Fibroblast of skin of scalp (primary cell): Measurements from ENCODE around the gene DAGLA.

Experiments
- DNase-seq: peaks from one replicate; pipeline ENCODE4 v3.0.0-alpha.2; 2013

Gene DAGLA

DNA sequence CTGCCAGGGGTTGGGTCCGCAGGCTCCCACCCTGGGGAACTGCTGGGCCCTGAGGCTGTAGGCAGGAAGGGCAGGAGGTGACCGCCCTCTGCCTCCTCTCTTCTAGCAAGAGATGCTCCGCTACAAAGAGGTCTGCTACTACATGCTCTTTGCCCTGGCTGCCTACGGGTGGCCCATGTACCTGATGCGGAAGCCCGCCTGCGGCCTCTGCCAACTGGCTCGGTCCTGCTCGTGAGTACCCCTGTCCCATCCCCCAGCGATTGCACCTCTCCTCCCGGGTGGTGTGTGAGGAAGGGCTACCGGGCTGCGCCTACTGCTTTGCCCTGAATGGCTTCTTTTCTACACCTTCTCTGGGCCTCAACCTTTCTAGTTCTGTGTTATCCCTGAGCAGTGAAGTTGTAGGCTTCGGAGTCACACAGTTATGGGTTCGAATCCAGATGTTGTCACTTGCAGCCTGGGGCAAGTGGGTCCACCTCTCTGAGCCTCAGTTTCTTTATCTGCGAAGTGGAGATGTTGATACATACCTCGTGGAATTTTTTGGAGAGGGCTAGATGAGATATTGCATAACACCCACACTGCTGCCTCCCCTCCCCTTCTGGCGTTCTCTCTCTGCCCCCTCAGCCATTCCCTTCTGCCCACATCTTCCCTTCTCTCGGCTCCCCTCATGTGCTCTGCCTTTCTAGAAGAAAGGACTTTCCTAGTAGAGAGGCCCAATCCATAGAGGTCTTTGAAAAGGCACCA, 51.2 kb downstream of the DAGLA start:
- no peak for DNase-seq

DNA sequence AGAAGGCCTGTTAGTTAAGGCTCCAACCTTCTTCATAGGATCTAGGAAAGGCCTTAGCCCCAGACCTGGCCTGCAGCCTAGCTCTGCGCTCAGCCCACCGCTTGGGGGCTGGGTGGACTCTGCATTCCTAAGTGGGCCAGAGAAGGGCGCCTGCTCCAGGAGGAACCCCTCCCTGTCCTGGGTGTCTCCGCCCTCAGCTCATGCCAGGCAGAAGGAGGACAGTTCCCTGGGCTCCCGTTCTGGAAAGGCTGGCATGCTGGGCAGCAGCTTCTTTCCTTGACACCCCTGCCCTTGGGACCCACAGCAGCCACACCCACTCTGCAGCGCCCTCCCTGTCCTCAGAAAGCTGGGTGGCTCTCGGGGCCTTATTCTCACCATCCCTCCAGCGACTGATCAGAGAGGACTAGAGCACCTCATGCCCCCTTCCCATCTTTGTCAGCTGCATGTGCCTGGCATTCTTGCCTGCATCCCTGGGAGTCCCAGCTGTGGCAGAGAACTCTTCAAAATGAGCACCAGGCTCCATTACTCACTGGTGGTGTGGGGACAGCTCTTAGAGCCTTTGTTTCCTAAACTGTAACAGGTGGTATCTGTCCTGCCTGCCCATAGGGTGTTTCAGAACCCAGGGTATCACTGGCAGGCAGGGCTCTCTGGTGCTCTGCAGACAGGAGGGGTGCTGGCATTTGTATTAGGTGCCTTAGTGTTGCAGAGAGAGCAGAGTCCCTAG, 51.9 kb downstream of the DAGLA start:
- DNase-seq, result no peak

DNA sequence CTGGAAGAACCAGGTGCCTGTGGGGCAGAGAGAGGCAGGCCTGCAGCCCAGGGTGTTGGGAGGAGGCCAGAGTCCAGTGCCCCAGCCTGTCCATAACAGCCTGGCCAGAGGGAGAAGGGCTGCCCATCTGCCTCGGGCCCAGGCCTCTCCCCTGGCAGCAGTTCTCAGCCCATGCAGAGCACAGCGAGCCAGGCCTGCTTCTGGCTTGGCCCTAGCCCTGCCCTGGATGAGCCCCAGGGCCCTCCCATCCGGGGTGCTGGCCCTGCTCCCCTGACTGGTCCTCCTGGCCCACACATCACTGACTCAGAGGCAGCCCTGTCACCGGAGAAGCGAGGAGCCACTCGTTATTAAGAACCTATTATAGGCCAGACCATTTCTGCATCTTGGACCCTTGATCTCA, 52.5 kb downstream of the DAGLA start:
- no peak for DNase-seq

DNA sequence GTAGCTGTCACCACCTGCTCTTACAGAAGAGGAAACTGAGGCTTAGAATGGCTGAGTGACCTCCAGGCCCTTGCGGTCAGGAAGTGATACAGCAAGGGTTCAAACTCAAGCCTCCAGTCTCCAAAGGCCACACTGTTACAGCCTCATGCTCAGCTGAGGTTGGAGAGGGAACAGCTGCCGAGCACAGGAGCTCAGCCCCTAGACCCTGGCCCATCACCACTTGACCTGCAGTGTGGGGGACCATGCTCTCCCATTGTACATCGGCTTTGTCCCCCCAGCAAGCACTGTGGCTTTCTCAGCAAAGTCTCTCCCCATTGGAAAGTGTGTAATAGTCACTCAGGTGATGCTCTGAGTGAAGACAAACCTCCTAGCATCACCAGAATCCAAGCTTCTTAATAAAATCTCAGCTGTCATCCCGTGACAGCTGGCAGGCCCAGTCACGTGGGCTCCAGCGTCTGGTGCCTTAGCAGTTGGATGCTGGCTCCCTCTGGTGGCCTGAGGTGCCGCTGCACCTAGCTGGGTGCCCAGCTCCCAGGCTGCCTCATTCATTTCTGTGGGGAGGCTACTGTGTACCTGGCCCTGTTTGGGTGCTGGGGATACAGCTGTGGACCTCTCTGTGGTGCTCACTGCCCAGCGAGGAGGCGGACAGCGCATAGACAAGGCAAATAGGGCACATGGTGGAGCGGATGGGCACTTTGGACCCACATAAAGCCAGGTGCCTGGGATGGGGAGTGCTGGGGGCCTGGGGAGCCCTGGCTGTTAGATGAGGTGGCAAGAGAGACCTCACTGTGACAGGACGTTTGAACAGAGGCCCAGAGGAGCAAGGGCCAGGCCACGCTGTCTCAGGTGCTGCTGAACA, 53.2 kb downstream of the DAGLA start:
- DNase-seq, result peak; percentile 77

DNA sequence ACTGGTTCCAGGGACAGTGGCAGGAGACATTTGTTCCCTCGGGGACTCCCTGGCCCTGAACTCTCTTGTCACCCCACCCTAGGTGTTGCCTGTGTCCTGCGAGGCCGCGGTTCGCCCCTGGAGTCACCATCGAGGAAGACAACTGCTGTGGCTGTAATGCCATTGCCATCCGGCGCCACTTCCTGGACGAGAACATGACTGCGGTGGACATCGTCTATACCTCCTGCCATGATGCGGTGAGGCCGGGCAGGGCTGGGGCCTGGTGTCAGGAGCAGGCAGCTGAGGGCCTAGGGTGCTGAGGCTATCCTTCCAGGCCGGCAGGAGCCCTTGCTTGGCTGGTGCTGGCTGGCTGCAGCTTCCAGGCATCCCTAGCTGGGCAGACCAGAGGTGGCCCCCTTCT, 54.6 kb downstream of the DAGLA start:
- DNase-seq, result no peak

DNA sequence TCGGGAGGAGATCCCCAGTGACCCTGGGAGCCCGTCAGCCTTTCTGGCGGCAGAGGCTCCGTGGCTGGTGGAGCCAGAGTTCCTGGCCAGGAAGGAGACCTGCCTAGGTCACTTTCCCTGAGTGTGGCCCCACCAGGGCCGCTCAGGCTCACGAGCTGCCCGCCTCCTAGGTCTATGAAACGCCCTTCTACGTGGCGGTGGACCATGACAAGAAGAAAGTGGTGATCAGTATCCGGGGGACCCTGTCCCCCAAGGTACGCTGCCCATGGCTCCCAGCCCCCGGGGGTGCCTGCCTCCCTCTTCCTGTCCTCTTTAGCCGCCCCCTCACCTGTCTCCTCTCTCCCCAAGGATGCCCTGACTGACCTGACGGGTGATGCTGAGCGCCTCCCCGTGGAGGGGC, 55.2 kb downstream of the DAGLA start:
- DNase-seq, result no peak

DNA sequence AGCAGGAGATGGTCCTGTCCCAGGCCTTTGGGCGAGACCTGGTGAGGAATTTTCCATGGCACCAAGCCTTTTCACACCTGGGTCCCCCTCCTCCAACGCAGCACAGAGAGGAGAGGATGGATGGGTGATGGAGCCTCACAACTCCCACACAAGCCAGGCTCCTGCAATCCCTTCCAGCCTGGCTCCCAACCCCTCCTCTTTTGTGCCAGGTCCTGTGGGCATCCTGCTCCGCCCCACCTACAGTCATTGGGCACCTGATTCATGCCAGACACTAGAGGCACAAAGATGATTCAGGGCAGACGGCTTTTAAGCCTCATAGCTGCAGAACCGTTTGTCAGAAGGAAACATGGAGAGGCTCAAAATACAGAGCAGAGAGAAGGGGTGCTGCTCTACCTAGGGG, 56.1 kb downstream of the DAGLA start:
- DNase-seq, result no peak

DNA sequence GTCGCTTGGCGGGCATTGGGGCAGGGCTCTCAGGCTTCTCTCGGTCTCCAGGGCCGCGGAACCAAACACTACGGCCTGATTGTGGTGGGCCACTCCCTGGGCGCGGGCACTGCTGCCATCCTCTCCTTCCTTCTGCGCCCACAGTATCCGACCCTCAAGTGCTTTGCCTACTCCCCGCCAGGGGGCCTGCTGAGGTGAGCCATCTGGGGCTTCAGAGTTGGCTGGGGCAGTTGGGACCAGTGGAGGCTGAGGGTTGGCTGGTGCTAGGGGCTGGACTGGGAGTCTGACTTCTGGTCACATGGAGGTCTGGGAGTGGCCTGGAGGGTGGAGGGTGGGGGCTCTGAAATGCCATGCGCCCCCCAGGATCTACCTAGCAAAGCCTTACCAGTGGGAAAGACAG, 56.9 kb downstream of the DAGLA start:
- DNase-seq, result no peak

DNA sequence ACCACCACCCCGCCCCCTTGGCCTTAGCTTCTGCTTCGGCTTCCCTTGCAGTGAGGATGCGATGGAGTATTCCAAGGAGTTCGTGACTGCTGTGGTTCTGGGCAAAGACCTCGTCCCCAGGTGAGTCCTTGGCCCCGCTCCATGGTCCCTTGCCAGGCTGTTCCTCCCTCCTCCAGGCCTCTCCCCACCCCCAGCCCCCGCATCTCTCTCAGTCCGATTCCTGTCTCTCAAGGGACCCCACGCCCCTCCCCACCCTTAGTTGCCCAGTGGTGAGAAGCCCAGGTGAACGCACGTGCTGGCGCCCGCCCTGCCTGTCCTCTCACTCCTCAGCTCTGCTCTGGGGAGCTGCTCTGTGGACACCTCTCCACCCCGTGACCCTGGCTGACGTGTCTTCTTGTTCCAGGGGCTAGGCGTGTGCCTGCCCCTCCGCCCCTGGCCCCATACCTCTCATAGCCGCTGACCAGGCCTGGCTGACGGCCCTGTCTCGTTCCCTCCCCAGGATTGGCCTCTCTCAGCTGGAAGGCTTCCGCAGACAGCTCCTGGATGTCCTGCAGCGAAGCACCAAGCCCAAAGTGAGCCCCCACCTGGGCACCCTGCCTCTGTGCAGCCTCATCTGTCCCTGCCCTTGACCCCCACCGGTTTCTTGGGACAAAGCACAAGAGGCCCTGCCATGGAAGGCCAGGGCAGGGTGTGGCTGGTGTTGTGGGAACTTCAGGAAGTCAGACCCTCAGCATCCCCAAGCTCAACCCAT, 57.6 kb downstream of the DAGLA start:
- DNase-seq, result no peak

DNA sequence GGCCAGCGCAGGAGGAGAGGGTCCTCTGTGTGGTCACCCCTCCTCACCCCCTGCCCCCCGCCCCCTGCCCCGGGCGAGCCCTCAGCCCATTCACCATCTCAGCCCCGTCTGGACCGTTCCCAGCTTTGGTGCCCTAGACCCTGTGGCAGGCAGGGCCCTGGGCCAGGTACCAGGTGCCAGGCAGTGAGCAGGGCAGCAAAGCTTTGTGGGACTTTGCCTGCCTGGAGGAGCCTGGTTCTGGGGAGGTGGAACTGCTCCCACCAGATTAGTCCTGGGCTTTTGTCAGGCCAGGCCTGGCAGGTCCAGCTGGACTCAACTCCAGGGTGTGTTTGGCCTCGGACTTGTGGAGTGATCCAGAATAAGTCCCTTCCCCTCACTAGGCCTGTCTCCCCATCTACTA, 58.6 kb downstream of the DAGLA start:
- no peak for DNase-seq

DNA sequence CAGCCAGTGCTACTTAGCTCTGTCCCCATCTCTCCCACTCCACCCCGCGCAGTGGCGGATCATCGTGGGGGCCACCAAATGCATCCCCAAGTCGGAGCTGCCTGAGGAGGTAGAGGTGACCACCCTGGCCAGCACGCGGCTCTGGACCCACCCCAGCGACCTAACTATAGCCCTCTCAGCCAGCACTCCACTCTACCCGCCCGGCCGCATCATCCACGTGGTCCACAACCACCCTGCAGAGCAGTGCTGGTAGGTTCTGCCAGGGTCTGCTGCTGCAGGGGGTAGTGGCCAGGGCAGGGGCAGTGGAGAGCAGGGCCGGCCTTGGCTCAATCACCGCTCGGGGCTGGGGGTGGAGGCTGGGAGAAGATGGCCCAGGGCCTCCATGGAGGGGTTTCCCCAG, 59.2 kb downstream of the DAGLA start:
- DNase-seq, result no peak

DNA sequence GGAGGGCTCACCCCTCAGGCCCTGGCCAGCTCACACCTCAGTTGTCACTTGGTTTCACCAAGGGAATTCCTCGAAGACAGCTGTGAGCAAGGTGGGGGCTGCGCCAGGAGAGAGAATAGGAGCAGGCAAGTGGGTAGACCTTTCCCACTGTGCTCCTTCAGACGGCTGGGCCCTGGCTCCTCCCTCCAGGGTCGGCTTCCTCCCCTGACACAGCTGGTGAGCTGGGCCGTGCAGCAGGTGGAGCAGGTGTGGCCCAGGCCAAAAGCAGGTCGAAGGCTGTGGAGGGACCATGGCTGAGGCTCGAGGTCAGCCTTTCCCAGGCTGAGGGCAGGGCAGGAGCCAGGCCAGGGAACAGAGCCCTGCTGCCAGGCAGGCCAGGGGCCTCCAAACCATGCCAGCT, 59.8 kb downstream of the DAGLA start:
- DNase-seq, result no peak

DNA sequence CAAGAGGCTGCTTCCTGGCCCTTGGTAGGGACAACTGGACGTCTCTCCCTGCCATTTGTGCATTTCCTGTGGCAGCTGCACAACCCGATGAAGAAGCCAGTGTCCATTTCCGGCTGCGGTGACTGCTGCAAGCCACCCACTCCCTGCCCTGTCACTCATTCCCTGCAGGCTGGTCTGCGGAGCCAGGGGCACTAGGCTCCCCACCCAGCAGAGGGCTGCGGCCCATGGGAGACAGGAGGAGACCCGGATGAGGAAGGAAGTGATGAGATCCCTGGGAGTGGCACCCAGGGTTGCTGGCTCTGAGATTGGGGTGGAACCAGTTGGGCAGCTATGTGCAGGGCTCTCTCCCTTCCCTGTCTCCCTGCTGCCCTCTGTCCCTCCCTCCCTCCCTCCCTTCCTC, 62.2 kb downstream of the DAGLA start:
- DNase-seq, result no peak

DNA sequence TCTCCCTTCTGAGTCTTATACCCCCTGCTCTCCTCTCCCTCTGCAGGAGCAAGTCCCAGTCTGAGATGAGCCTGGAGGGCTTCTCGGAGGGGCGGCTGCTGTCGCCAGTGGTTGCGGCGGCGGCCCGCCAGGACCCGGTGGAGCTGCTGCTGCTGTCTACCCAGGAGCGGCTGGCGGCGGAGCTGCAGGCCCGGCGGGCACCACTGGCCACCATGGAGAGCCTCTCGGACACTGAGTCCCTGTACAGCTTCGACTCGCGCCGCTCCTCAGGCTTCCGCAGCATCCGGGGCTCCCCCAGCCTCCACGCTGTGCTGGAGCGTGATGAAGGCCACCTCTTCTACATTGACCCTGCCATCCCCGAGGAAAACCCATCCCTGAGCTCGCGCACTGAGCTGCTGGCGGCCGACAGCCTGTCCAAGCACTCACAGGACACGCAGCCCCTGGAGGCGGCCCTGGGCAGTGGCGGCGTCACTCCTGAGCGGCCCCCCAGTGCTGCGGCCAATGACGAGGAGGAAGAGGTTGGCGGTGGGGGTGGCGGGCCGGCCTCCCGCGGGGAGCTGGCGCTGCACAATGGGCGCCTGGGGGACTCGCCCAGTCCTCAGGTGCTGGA, 63.4 kb downstream of the DAGLA start:
- no peak for DNase-seq

DNA sequence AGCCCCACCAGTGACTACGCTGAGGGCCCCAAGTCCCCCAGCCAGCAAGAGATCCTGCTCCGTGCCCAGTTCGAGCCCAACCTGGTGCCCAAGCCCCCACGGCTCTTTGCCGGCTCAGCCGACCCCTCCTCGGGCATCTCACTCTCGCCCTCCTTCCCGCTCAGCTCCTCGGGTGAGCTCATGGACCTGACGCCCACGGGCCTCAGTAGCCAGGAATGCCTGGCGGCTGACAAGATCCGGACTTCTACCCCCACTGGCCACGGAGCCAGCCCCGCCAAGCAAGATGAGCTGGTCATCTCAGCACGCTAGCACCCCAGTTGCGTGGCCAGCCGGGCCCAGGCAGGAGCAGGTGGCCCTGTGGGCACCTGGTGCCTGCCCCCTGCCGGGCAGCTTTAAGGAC, 64.0 kb downstream of the DAGLA start:
- no peak for DNase-seq

DNA sequence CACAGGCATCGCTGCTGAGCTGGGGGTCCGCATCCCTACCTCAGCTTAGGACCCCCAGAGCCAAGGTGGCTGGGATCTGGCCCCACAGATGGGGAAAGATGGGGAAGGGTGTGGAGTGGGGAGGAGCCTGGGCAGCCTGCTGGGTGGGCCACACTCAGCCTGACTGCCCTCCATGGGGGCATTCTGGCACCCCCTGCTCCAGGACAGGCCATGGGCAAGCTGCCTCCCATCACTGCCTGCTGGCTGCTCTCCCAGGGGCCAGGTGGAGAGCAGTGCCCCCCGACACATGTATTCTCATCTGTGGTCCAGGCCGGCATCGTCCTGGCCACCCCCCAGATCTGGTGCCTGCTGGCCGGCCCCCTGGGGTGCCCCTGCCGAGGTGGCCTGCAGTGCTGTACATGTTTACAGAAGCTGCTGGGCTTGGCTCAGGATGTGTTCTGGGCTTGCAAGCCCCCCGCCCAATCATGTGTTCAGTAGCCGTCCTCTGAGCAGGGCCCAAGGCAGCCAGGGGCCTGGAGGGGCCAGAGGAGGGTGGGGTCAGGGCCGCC, 64.5 kb downstream of the DAGLA start:
- no peak for DNase-seq

DNA sequence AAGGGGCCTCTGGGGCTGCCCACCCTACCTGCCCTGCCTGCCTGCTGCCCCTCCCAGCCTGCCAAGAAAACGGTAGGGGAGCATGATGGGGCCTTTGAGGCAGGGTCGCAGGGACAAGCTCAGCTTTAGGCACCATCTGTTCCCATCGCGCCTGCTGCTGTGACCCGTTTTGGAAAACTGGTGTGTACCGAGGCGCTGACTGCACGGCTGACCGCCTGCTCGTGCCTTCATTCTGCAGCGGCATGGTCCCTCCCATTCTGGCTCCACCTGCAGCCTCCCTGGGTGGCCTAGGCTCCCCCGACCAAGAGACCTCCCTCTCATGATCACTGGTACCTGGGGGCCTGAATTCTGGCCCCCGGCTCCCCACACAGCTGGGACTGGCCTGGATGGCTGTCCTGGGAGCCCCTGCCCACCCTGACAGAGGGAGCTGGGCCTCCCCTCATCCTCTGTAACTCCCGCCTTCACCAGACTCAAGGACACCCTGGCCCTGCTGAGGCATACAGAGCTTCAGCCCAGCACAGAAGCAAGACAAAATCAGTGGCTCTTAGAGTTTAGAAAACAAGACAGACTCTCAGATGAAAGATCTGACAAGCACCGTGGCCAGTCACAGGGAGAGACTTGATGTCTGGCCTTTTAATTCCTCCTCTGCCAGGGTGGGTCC, 65.7 kb downstream of the DAGLA start:
- no peak for DNase-seq

DNA sequence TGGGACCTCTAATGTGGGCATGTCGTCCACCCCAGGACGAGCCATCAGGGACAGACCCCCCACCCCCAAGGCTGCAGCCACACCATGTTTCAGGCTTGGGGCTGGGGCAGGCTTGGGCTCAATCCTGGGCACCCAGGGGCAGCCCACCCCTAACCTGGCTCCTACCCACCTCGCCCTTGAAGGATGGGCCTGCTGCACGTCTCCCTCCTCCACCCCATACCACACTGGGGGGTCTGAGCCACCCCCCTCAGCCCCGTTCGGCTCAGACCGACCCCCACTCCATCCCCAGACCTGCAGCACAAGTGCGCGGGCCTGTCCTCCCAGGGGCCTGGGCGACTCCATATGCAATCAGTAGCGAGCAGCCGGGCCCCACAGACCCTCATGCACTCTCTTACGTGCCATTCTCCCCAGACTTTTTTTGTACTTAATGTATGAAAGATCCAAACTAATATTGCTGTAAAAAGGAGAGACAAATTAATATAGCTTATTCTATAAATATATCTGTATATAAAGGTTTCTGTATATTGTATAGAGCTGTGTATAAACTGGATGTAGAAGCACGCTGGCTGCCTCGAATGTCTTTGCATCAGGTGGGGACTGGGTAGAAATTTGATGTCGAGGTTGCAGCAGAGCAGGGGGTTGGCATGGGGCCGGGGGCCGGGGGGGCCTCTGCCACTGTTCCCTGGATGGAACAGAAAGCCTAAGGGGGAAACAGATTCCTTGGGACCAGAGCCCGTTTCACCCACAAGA, 66.4 kb downstream of the DAGLA start:
- DNase-seq, result no peak

DNA sequence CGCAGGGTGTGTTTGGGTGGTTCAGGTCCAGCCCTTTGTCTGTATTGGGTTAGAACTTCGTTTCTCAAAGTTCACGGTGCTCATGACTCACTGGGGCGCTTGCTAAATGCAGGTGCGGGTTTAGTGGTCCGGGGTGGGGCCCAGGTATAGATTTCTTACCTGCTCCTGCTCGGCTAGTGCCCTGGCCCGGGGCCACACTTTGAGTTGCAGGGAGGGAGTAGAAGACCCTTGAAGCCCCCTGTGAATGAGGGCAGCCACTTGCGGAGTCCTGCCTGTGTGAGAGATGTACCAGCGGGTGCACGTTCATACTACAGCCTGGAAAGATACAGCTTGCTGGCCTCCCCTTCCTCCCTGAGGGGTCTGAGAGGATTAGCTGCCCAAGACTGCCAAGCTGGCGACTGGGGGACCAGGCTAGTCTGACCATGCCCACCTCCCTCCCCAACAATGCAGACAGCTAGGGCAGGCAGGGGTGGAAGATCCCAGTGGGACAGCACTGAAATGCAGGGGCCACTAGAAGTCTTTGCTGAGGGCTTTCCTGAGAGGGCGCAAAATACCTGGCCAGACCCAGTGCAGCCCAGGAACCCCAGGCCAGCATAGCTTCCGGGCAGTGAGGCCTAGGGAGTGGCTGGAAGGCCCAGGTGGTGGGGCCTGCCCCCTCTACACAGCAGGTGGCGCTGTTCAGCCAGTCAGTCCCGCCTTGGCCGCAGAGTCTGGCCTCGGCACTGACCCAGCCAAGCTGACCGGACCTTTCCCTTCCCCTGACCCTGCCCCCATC, 67.2 kb downstream of the DAGLA start:
- DNase-seq, result peak; percentile 40

DNA sequence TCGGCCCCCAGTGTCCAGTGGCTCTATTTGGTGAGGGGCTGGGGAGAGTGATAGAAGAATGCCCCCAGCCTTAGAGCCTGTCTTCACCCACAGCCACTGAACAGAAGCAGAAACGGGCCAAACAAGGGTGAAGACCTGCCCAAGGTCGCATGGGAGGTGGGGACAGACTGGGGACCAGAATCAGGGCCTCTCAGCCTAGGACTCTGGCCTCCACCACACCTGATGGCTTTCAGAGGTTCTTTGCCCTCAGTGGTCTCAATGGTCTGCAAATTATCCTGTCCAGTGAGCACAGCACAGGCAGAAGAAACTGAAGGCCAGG, 67.7 kb downstream of the DAGLA start:
- DNase-seq, result no peak
